NCI-H510A treated with DMSO at 0.1 percent for 48 hours (cell line): ENCODE measurements around the gene HPCA.

Experiments
- DNase-seq: peaks from one replicate; lab custom pipeline; 2025; lab: John Stamatoyannopoulos, UW

HPCA gene

GRCh38 chr1:32890516-32891240 is 4.4 kb downstream of the HPCA start:
- DNase-seq = no peak

GRCh38 chr1:32891241-32891570 is 4.9 kb downstream of the HPCA start:
- DNase-seq = no peak

DNA sequence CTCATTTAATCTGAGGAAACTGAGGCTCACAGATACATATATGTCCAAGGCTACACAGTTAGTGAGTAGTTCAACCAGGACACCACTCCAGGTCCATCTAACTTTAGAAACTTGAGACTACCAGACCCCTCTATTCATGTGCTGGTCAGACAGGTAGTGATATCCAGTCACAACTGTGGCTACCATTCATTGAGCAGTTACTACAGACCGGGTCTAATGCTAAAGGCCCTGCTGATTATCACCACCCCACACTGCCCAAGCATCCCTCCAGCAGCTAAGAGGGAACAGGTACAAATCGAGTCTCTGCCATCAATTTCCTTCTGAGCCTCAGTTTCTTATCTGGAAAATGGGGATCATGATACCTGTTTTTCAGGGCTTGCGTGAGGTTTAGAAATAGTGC is 5.3 kb downstream of the HPCA start:
- DNase-seq = no peak

GRCh38 chr1:32892368-32893197 is 6.3 kb downstream of the HPCA start:
- DNase-seq = peak; percentile 81

DNA sequence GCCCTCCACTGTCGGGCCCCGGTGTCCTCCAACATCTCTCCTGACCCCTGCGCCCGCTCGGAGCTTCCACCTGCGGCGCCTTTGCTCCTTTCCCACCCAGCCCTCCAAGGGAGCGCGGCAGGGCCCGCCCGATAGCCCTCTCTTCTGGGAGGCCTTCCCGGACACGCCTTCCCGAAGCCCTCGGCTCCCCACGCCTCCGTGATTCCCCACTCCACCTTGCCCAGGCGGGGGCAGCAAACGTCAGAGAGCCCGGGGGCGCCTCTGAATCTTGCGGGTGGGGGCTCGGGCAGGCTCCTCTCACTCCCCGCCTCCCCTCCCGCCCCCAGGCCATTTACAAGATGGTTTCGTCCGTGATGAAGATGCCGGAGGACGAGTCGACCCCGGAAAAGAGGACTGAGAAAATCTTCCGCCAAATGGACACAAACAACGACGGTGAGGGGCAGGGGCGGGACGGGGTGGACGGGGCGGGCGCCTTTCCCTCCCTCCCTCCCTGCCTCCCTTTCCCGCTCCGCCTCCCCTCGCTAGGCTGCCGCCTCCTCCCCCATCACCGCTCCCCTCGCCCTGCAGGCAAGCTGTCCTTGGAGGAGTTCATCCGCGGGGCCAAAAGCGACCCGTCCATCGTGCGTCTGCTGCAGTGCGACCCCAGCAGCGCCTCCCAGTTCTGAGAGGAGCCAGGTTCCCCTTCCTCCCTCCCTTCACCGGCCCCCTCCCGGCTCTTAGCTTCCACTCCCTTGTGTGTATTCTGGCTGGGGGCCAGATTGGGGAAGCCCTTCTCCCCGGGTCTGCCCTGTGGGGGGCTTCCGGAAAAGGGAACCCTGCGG is 7.1 kb downstream of the HPCA start:
- DNase-seq = peak; percentile 85

DNA sequence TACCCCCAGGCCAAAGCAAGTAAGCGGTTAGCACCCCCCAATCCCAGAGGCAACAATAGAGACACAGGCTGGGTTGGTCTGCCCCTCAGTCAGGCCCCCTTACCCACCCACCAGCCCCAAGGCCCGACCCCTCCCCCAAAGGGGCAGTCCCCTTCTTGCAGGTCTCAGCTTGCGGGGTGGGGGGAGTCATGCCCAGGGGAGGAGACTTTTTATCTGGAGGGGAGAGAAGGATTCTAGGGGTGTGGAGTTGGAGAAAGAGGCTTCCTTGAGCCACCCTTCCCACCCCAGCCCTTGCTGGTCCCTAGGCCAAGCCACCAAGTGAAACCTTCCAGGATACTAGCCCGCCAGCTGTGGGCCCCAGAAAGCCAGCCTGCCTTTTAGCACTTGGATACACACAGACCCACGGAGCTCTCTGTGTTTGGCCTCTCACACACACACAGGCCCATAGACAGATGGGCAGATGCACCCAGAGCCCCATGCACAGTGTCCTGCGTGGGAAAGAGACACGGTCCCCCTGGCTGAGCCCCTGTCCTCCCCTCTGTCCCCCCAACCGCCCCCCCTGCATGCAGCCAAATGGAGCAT is 7.8 kb downstream of the HPCA start:
- DNase-seq = no peak

DNA sequence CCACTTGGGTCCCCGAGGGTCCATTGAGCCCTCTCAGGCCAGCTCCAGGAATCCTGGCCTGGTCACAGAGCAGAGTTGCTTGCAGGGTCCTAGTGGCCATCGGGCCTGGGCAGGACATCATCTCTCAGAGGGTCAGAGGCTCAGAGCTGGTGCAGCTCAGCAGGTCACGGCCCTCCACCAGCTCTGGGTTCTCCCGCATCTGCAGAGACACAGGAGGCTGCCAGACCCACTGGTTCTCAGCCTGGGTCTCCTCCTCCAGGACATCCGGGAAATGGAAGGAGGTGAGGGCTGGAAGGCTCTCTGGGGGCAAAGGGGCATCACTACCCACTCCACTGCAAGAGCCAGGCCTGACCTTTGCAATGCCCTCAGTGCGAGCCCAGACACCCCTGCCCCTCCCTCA is 8.4 kb downstream of the HPCA start:
- no peak for DNase-seq

GRCh38 chr1:32895325-32896215 is 9.3 kb downstream of the HPCA start:
- DNase-seq = no peak

DNA sequence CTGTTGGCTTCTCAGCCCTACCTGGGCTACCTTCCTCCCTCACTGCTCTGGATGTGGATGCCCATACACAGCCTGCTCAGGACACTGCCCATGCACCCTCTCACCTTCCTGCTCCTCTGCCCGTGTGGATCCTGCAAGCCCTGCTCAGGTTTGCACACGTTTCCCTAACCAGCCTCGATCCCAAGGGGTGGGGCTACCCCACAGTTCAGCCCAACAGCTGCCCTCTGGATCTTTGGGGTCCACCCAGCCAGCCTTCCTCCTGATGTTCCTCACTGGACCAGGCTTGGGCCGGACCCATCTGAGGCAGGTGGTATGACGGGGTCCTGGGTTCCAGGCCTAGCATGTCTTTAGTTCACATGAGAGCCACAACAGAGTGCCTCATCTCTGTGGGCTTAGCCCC is 10.2 kb downstream of the HPCA start:
- DNase-seq = no peak

DNA sequence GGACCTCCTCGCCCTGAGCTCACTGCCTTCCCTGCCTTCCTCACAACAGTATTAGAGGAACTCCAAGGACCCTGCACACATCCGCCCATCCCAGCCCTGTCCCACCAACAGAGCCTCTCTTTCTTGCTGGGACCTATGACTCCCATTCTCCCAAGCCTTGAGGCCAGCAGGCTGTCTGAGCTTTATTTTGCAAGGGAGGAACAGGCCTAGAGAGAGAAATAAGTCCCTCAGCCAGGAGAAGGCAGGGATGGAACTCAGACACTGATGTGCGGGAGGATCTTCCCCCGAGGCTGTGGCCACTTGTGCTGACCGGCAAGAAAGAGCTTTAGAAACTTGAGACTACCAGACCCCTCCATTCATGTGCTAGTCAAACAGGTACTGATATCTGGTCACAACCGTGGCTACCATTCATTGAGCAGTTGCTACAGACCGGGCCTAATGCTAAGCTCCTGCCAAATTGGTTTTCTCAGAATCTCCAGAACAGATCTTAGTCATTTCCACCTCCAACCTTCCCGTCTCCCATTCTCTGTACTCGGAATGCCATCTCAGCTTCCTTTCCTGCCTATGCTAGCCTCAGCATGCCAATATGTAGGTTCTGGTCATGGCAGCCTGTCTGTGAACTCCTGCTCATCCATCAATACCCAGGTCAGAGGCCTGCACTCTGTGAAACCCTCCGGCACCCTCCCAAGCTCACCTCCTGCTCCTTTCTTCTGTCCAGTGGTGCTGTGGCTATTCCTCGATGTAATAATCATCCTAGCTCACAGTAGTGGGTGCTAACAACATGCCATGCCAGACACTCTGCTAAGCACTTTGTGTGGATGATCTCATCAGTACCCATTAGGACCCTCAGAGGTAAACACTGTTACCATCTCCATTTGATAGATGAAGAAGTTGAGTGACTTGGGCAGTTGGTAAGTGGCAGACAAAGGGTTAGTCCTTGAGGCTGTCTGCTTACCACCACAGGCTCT is 11.1 kb downstream of the HPCA start:
- DNase-seq = no peak

- DNase-seq = no peak
Measured at GRCh38 chr1:32898056-32898455, 11.8 kb downstream of the HPCA start.

DNA sequence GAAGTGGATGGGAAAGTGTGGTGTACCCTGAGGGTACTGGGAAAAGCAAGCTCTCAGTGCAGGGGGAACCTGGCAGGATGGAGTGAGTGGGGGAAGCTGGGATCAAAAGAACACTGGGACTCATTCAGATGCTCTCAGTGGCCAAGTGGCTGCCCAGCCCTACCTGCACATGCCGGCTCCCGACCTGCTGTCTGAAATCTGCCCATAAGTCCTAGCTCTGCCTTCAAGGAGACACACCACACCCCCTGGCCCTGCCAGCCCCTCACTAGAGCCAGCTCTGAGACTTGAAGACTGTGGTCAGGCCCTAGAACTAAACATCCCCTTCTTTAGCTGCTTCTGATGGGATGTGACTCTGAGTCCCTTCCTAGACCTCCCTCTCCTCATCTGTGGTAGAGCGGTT is 12.7 kb downstream of the HPCA start:
- no peak for DNase-seq

DNA sequence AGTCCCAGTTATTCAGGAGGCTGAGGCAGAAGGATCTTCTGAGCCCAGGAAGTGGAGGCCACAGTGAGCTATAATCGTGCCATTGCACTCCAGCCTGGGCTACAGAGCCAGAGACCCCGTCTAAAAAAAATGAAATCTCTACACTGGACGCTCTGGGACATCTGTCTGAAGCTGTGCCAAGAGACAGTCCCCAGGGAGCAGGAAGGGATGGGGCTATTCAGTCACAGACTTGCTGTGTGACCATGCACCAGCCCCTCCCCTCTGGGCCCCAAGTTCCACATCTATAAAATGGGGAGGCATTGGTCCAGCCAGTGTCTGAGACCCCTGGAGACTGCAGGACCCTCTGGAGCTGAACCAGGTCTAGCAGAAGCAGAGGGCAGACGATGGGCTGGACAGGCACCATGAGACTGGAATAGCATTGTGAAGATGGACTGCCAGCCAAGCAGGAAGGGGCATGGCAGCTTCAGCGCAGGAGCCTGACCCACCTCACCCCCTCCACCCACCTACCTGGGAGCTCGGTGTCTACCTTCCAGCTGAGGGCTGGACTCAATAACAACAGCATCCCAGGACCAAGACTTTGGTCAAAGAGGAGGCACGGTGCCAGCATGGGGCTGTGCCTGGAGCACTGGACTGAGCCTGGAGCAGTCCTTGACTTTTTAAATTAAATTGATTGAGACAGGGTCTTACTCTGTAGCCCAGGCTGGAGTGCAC is 13.4 kb downstream of the HPCA start:
- no peak for DNase-seq

DNA sequence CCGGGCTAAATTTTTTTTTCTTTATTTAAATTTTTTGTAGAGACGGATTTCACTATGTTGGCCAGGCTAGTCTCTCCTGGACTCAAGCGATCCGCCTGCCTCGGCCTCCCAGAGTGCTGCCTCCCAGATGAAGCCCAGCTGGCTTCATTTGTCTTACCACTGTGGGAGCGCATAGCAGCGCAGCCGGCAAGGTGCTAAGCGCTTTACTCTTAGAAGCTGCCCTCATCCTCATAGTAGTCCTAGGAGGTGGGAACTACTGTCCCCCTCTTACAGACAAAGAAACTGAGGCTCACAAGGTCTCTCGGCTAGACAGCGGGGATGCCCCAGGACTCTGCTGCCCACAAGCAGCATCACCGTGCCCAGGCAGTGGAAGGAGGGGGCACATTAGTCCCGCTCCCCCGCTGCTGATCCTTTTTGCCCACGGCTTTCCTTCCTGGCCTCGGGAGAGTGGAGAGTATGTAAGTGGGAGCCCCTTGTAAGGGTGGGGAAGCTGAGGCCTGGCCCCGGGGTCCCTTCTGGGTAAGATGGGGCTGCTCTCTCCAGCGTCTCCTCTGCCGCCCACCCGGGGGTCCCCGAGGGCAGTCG is 14.2 kb downstream of the HPCA start:
- no peak for DNase-seq

- peak; percentile 54 for DNase-seq
Measured at GRCh38 chr1:32900956-32901822, 14.9 kb downstream of the HPCA start, which contains the start of gene TMEM54. Gene TMEM54 (minus strand): TSS chr1:32901389. CDS start chr1:32901238, 151 bp downstream.

DNA sequence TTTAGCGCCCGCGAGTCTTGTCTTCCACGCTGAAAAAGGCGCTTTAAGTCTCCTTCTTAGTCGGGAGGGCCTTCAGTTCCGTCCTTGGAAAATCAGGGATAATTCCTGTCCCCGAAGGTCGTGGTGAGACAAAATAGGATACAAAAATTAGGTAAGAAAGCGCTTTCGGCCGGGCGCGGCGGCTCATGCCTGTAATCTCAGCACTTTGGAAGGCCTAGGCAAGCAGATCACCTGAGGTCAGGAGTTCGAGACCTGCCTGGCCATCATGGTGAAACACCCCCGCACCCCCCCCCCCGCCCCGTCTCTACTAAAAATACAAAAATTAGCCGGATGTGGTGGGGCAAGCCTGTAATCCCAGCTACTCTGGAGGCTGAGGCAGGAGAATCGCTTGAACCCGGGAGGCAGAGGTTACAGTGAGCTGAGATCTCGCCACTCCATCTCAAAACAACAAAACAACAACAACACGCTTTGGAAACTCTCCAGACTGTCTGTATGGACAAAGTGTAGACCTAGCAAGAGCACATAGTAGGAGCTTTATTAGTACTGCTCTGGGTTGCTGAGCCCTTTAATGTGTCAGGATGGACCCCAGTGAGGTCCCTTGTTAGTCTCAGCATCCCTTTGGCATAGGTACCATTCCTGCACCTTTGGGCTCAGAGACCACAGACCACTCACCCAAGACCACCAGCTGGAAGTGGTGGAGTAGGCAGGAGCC is 15.7 kb downstream of the HPCA start:
- no peak for DNase-seq

- no peak for DNase-seq
Measured at GRCh38 chr1:32902535-32902920, 16.2 kb downstream of the HPCA start.
